GM12878 (cell line): ENCODE results near the gene VAT1. TPM values are rescaled to one million over a fixed set of nuclear protein-coding genes. Genes with fewer than 3 reads are reported as not detected.
A peak's percentile ranks its signal among the peaks of the same experiment; 100 is the strongest.

Experiments
- CBFB ChIP-seq: IDR thresholded peaks from 2 replicates; pipeline ENCODE4 v1.6.1; 2016; ENCODE audit warnings: antibody characterized with exemption, low read depth
- CHD4 ChIP-seq: fragments of 200-600 bp; sonication (generic); IDR thresholded peaks from 2 replicates; pipeline ENCODE4 v1.6.1; 2016; ENCODE audit warnings: mild to moderate bottlenecking
- ETV6 ChIP-seq, 2 experiments: fragments of 450-650 bp in 1 of 2; IDR thresholded peaks in 1 of 2; conservative IDR thresholded peaks in 1 of 2; 2 replicates each; pipeline ENCODE4 v1.6.1; 2014; ENCODE audit warnings: antibody characterized with exemption in 1 of 2, borderline replicate concordance in 1 of 2, low read depth in 1 of 2, mild to moderate bottlenecking in 1 of 2, moderate library complexity in 1 of 2
- KDM1A ChIP-seq: fragments of 200-600 bp; sonication (generic); IDR thresholded peaks from 2 replicates; pipeline ENCODE4 v1.6.1; 2016; ENCODE audit warnings: borderline replicate concordance
- NFIC ChIP-seq: IDR thresholded peaks from 2 replicates; pipeline ENCODE4 v1.6.1; 2012; ENCODE audit warnings: low read depth, mild to moderate bottlenecking, inconsistent platforms, low read length, moderate library complexity
- NFYA ChIP-seq: IDR thresholded peaks from 2 replicates; pipeline ENCODE4 v1.6.1; 2011; ENCODE audit warnings: low read depth, mild to moderate bottlenecking, low read length, improper control_type of control experiment, borderline replicate concordance
- POU2F2 ChIP-seq: IDR thresholded peaks from 3 replicates; pipeline ENCODE4 v1.6.1; 2011; ENCODE audit warnings: low read depth, mild to moderate bottlenecking, low read length, borderline replicate concordance
- RCOR1 ChIP-seq: conservative IDR thresholded peaks from 2 replicates; pipeline ENCODE4 v1.6.1; 2012; ENCODE audit warnings: low read depth, low read length, improper control_type of control experiment
- RUNX3 ChIP-seq: IDR thresholded peaks from 2 replicates; pipeline ENCODE4 v1.6.1; 2012; ENCODE audit warnings: low read length, inconsistent platforms
- SMAD5 ChIP-seq: IDR thresholded peaks from 2 replicates; pipeline ENCODE4 v1.6.1; 2016; ENCODE audit warnings: antibody characterized with exemption, low read depth
- SREBF1 ChIP-seq: IDR thresholded peaks from 2 replicates; pipeline ENCODE4 v1.6.1; 2012; ENCODE audit warnings: mild to moderate bottlenecking, low read length
- ZNF274 ChIP-seq: IDR thresholded peaks from one replicate; pipeline ENCODE4 v1.8.0; 2011; ENCODE audit not compliant: insufficient read length, insufficient read depth
- polyA plus RNA-seq, 11 experiments: library from polyadenylated mRNA; depleted of rRNA in 4 of 11; unstranded in 6 of 11; stranded (reverse) in 5 of 11; fragments of >200 nt; fragmentation: Nextera tagmentation in 4 of 11; fragmentation: Illumina TruSeq in 1 of 11; extraction: Ambion mirVana in 4 of 11; extraction: Trizol in 1 of 11; gene quantifications; 1 replicate in 1 of 11; 2 replicates in 10 of 11; pipeline versions ENCODE4 v1.2.1 to v1.2.3, GENCODE V29; 2011 to 2016; ENCODE audit warnings: inconsistent platforms in 2 of 11, missing spikeins in 2 of 11, low read depth in 1 of 11
- total RNA-seq, 4 experiments: library from RNA; depleted of rRNA in 3 of 4; stranded (reverse); fragments of >200 nt in 3 of 4; fragmentation: Illumina TruSeq in 1 of 4; extraction: Trizol in 1 of 4; gene quantifications; 2 replicates each; pipeline versions ENCODE4 v1.2.1 to v1.2.3, GENCODE V29; 2013 to 2021
- TF ChIP-seq, protein P1 (sequence below): IDR thresholded peaks from 2 replicates; pipeline ENCODE4 v1.6.1; 2012; ENCODE audit warnings: low read depth, low read length, improper control_type of control experiment
- TF ChIP-seq, protein P2 (sequence below): IDR thresholded peaks from 2 replicates; pipeline ENCODE4 v1.6.1; 2011; ENCODE audit warnings: borderline replicate concordance, low read depth, mild to moderate bottlenecking, moderate library complexity, low read length; ENCODE audit not compliant: insufficient read depth, poor library complexity, severe bottlenecking
- TF ChIP-seq, protein P3 (sequence below): fragments of 450-650 bp; IDR thresholded peaks from 2 replicates; pipeline ENCODE4 v1.6.1; 2018; ENCODE audit warnings: borderline replicate concordance, mild to moderate bottlenecking; ENCODE audit not compliant: partially characterized antibody
- TF ChIP-seq, protein P4 (sequence below), 3 experiments: IDR thresholded peaks in 2 of 3; conservative IDR thresholded peaks in 1 of 3; 2 replicates each; pipeline ENCODE4 v1.5.1; 2011; ENCODE audit warnings: low read depth in 3 of 3, low read length in 3 of 3, mild to moderate bottlenecking in 3 of 3, control low read depth in 2 of 3, moderate library complexity in 2 of 3, inconsistent platforms in 1 of 3, mixed read lengths in 1 of 3; ENCODE audit not compliant: control insufficient read depth in 2 of 3, insufficient read depth in 1 of 3; ENCODE audit errors: extremely low read depth in 1 of 3
- TF ChIP-seq, protein P5 (sequence below): IDR thresholded peaks from 2 replicates; pipeline ENCODE4 v1.6.1; 2011; ENCODE audit warnings: low read depth, low read length, improper control_type of control experiment, borderline replicate concordance
- TF ChIP-seq, protein P6 (sequence below): fragments of 450-650 bp; IDR thresholded peaks from 2 replicates; pipeline ENCODE4 v1.6.1; 2014; ENCODE audit warnings: mild to moderate bottlenecking

The VAT1 gene
- total and polyA plus RNA-seq, 10 of the 15 experiments (the other 5 are each of a cell fraction or from before 2014, with no cell fraction given), result 5.0 to 19.8 (median 8.2) TPM

DNA sequence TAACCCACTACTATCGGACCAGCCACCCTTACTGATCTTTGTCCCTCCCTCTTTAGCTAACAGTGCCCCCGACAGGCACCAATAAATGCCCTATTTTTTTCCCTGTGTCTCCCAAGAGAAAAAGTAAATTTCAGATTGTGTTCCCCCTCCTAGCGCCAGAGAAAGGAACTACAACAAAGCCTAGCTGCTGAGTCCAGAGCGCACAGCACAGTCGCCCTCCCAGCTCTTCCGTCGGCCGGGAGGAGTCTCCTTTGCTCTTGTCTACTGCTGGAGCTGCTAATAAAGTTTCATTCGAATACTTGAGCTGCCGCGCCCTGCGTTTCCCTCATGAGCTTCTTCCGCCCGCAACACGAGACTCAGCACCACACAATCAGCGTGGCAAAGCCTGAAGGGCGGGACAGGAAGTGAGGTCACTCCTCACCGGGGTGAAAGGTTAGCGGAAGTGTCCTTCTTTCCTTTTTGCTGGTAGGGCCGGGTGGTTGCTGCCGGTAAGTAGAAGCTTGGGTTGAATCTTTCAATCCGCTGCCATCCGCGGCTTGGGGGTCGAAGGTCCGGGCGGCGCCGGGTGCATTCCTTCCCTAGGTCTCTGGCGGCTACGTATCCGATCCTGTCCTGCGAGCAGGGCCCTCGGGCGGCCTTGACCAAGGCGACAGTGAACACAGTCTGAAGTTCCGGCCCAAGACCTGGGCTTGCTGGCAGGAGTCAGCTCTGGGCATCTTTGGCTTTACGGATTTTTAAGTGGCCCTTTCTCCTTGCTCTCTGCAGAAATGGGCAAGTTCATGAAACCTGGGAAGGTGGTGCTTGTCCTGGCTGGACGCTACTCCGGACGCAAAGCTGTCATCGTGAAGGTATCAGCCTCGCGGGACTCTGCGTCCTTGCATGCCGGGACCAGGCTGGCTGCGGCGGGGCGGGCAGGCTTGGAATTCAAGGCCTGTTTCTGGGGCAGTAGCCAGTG is 23.9 kb downstream of the VAT1 start, which contains the start of gene RPL27 (continued):
- TF ChIP-seq NFYA (no peak), RUNX3 (peak; percentile 84), SMAD5 (peak; percentile 89; the same call in 1 of the 2 replicates), ETV6 (conservative IDR thresholded peaks at IDR 0.05 in 1 of 2, IDR thresholded peaks at IDR 0.05 in 1 of 2; ENCODE audit: borderline replicate concordance in 1 of 2, low read depth in 1 of 2) (peak in 1 of 2 experiments; percentile 67; a peak in 1 of 4 replicates), ZNF274 (no peak), KDM1A (no peak), RCOR1 (peak; percentile 84; the same call in 1 of the 2 replicates), NFIC (peak; percentile 42; the same call in 1 of the 2 replicates), POU2F2 (peak; percentile 93; the same call in 2 of the 3 replicates), CHD4 (no peak), CBFB (peak; percentile 52), SREBF1 (peak; percentile 77; the same call in 1 of the 2 replicates)
- TF ChIP-seq, protein P1, sequence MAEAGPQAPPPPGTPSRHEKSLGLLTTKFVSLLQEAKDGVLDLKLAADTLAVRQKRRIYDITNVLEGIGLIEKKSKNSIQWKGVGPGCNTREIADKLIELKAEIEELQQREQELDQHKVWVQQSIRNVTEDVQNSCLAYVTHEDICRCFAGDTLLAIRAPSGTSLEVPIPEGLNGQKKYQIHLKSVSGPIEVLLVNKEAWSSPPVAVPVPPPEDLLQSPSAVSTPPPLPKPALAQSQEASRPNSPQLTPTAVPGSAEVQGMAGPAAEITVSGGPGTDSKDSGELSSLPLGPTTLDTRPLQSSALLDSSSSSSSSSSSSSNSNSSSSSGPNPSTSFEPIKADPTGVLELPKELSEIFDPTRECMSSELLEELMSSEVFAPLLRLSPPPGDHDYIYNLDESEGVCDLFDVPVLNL, result peak; percentile 79
- TF ChIP-seq, protein P2, sequence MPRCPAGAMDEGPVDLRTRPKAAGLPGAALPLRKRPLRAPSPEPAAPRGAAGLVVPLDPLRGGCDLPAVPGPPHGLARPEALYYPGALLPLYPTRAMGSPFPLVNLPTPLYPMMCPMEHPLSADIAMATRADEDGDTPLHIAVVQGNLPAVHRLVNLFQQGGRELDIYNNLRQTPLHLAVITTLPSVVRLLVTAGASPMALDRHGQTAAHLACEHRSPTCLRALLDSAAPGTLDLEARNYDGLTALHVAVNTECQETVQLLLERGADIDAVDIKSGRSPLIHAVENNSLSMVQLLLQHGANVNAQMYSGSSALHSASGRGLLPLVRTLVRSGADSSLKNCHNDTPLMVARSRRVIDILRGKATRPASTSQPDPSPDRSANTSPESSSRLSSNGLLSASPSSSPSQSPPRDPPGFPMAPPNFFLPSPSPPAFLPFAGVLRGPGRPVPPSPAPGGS, result peak; percentile 31
- TF ChIP-seq, protein P3, sequence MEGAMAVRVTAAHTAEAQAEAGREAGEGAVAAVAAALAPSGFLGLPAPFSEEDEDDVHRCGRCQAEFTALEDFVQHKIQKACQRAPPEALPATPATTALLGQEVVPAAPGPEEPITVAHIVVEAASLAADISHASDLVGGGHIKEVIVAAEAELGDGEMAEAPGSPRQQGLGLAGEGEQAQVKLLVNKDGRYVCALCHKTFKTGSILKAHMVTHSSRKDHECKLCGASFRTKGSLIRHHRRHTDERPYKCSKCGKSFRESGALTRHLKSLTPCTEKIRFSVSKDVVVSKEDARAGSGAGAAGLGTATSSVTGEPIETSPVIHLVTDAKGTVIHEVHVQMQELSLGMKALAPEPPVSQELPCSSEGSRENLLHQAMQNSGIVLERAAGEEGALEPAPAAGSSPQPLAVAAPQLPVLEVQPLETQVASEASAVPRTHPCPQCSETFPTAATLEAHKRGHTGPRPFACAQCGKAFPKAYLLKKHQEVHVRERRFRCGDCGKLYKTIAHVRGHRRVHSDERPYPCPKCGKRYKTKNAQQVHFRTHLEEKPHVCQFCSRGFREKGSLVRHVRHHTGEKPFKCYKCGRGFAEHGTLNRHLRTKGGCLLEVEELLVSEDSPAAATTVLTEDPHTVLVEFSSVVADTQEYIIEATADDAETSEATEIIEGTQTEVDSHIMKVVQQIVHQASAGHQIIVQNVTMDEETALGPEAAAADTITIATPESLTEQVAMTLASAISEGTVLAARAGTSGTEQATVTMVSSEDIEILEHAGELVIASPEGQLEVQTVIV, result peak; percentile 85
- TF ChIP-seq, protein P4, sequence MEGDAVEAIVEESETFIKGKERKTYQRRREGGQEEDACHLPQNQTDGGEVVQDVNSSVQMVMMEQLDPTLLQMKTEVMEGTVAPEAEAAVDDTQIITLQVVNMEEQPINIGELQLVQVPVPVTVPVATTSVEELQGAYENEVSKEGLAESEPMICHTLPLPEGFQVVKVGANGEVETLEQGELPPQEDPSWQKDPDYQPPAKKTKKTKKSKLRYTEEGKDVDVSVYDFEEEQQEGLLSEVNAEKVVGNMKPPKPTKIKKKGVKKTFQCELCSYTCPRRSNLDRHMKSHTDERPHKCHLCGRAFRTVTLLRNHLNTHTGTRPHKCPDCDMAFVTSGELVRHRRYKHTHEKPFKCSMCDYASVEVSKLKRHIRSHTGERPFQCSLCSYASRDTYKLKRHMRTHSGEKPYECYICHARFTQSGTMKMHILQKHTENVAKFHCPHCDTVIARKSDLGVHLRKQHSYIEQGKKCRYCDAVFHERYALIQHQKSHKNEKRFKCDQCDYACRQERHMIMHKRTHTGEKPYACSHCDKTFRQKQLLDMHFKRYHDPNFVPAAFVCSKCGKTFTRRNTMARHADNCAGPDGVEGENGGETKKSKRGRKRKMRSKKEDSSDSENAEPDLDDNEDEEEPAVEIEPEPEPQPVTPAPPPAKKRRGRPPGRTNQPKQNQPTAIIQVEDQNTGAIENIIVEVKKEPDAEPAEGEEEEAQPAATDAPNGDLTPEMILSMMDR (IDR thresholded peaks at IDR 0.05 in 2 of 3, conservative IDR thresholded peaks at IDR 0.05 in 1 of 3; ENCODE audit: control insufficient read depth in 2 of 3, extremely low read depth in 1 of 3, insufficient read depth in 1 of 3, low read depth in 3 of 3, low read length in 3 of 3), result peak; percentile 83 to 89 (median 88)
- TF ChIP-seq, protein P5, sequence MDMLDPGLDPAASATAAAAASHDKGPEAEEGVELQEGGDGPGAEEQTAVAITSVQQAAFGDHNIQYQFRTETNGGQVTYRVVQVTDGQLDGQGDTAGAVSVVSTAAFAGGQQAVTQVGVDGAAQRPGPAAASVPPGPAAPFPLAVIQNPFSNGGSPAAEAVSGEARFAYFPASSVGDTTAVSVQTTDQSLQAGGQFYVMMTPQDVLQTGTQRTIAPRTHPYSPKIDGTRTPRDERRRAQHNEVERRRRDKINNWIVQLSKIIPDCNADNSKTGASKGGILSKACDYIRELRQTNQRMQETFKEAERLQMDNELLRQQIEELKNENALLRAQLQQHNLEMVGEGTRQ, result peak; percentile 32; the same call in 1 of the 2 replicates
- TF ChIP-seq, protein P6, sequence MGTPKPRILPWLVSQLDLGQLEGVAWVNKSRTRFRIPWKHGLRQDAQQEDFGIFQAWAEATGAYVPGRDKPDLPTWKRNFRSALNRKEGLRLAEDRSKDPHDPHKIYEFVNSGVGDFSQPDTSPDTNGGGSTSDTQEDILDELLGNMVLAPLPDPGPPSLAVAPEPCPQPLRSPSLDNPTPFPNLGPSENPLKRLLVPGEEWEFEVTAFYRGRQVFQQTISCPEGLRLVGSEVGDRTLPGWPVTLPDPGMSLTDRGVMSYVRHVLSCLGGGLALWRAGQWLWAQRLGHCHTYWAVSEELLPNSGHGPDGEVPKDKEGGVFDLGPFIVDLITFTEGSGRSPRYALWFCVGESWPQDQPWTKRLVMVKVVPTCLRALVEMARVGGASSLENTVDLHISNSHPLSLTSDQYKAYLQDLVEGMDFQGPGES, result peak; percentile 19; the same call in 1 of the 2 replicates
